AG20443 (cell line): ENCODE data around the gene PTGER2.

Experiments
- DNase-seq: peaks from one replicate; pipeline ENCODE4 v3.0.0; 2012; ENCODE audit warnings: low spot score, mixed read lengths

PTGER2 gene

GRCh38 chr14:52377940-52378339 lies 63.8 kb downstream of the PTGER2 start:
- no peak for DNase-seq
